GM18873 (cell line): ENCODE data around the gene SHISA6.

ENCODE experiments used
- ATAC-seq: cut with Tn5 transposase; IDR thresholded peaks from one replicate; pipeline ENCODE4 v1.9.1; 2021; ENCODE audit warnings: mild to moderate bottlenecking, moderate library complexity, moderate number of reproducible peaks; ENCODE audit not compliant: unreplicated experiment, low FRiP score

SHISA6 gene

GRCh38 chr17:11418342-11418741 lies 177.3 kb downstream of the SHISA6 start:
- ATAC-seq, result no peak

- ATAC-seq, result no peak
Measured at GRCh38 chr17:11430751-11431150, 189.7 kb downstream of the SHISA6 start.

- ATAC-seq, result no peak
Measured at GRCh38 chr17:11438673-11439072, 197.7 kb downstream of the SHISA6 start.

GRCh38 chr17:11441004-11441403 lies 200.0 kb downstream of the SHISA6 start:
- no peak for ATAC-seq

GRCh38 chr17:11446316-11446715 lies 205.3 kb downstream of the SHISA6 start:
- no peak for ATAC-seq

GRCh38 chr17:11454096-11454495 lies 213.1 kb downstream of the SHISA6 start:
- no peak for ATAC-seq

- ATAC-seq, result no peak
Measured at GRCh38 chr17:11458279-11458678, 217.3 kb downstream of the SHISA6 start.

- ATAC-seq, result no peak
Measured at GRCh38 chr17:11459861-11460331, 218.9 kb downstream of the SHISA6 start.

GRCh38 chr17:11461993-11462548 lies 221.1 kb downstream of the SHISA6 start:
- ATAC-seq, result no peak

GRCh38 chr17:11467639-11468038 lies 226.6 kb downstream of the SHISA6 start:
- ATAC-seq, result no peak

- ATAC-seq, result no peak
Measured at GRCh38 chr17:11485336-11486100, 244.5 kb downstream of the SHISA6 start.

- ATAC-seq, result no peak
Measured at GRCh38 chr17:11486101-11486867, 245.3 kb downstream of the SHISA6 start.

GRCh38 chr17:11486868-11487310 lies 245.9 kb downstream of the SHISA6 start:
- no peak for ATAC-seq

GRCh38 chr17:11487469-11487868 lies 246.5 kb downstream of the SHISA6 start:
- ATAC-seq, result no peak

GRCh38 chr17:11488407-11488806 lies 247.4 kb downstream of the SHISA6 start:
- ATAC-seq, result no peak

GRCh38 chr17:11490171-11490755 lies 249.2 kb downstream of the SHISA6 start:
- no peak for ATAC-seq

- ATAC-seq, result no peak
Measured at GRCh38 chr17:11492511-11492910, 251.5 kb downstream of the SHISA6 start.

- no peak for ATAC-seq
Measured at GRCh38 chr17:11493936-11494335, 252.9 kb downstream of the SHISA6 start.

- no peak for ATAC-seq
Measured at GRCh38 chr17:11495613-11496012, 254.6 kb downstream of the SHISA6 start.

- no peak for ATAC-seq
Measured at GRCh38 chr17:11499881-11500280, 258.9 kb downstream of the SHISA6 start.
